GM19324 (cell line): ENCODE measurements around the gene PLOD1.
"Not testable (repeated sequence)": the region's sequence is repeated elsewhere in the genome, so short reads cannot be mapped to it uniquely, and the experiment has no call there.

Source experiments
- ATAC-seq: cut with Tn5 transposase; IDR thresholded peaks from one replicate; pipeline ENCODE4 v1.9.1; 2021; ENCODE audit warnings: mild to moderate bottlenecking, moderate library complexity; ENCODE audit not compliant: unreplicated experiment, low FRiP score

PLOD1 gene

GRCh38 chr1:11935733-11936132 is 1.2 kb downstream of the PLOD1 start:
- not testable (repeated sequence) for ATAC-seq

- ATAC-seq = no peak
Observed at GRCh38 chr1:11938722-11939526, 4.4 kb downstream of the PLOD1 start.

DNA sequence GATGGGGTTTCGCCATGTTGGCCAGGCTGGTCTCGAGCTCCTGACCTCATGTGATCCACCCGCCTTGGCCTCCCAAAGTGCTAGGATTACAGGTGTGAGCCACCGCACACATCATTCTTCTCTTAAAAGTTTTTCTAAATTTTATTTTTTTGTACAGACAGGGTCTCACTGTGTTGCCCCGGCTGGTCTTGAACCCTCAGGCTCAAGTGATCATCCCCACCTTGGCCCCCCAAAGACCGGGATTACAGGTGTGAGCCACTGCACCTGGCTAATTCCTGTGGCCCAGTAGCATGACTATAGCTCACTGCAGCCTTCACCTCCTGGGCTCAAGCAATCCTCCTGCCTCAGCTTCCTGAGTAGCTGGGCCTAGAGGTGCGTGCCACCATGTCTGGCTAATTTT is 5.3 kb downstream of the PLOD1 start:
- ATAC-seq = not testable (repeated sequence)

DNA sequence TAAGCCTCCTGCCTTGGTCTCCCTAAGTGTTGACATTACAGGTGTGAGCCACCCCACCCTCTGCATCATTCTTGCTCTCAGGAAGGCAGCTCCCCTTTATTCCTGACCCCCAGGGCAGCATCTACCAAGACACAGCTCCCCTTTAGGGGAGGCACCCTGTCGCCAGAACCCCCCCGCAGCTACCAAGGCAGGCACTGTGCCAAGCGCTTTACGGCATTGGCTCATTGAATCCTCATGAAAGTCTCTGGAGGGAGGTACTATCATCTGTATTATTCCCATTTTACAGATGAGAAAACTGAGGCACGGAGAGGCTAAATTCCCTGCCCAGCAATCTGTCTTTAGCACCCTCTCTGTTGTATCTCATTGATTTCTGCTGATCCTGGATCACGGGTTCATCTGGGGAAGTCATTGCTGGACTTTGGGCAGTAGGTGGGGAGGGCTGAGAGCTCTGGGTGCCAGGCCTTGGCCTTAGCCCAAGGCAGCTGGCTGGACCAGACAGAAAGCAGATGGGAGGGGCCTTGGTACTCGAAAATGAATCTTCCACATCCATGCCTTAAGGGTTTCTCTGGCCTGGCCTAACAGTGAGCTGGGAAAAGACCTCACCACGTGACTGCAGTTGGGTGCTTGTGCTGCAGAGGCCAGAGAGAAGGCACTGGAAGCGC is 5.9 kb downstream of the PLOD1 start:
- ATAC-seq = no peak

DNA sequence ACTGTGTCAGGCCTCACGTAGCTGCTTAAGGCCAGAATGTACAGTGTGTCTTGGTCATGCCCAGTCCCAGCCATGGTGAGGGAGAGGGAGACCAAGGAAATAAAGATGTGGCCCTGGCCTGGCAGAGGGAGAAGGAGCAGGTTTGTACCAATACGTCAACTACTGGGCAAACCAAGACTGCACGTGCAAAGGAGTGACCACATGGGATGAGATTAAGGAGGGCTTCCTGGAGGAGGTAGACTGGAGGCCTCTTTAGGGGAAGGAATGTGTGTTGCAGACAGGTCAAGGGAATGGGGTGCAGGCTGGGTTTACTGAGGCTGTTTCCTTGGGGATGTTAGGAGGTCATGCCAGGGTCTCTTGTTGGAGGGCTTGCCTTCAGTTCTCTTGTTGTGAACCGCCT is 7.8 kb downstream of the PLOD1 start:
- ATAC-seq = no peak

- ATAC-seq = no peak
Observed at GRCh38 chr1:11943619-11944018, 9.1 kb downstream of the PLOD1 start.

GRCh38 chr1:11944358-11944931 is 9.9 kb downstream of the PLOD1 start:
- no peak for ATAC-seq

- no peak for ATAC-seq
Observed at GRCh38 chr1:11946647-11947046, 12.1 kb downstream of the PLOD1 start.

DNA sequence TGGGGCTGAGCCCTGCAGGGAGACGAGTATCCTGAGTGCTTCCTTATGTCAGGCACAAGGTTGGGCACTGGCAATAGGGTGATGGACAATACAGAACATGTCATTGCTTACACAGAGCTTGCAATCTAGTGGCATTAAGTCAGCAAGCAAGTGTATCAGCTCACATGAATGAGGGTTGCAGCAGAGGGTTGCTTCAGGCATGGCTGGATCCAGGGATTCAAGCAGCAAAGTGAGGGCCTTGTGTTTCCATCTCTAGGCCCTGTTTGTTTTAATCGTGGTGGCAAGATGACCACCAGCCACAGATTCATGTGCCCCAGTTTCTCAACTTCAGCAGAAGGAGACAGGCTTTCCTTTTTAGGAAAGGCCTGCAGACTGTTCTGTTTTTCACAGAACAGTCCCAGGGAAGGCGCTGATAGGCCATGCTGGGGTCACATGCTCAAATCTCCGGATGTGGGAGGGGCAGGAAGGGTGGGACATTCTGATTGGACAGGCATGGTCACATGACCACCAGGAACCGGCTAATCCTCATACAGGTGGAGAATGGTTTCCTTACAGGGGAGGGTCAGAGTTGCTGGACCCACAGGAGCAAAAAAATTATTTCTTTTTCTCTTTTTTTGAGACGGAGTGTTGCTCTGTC is 14.4 kb downstream of the PLOD1 start:
- no peak for ATAC-seq

DNA sequence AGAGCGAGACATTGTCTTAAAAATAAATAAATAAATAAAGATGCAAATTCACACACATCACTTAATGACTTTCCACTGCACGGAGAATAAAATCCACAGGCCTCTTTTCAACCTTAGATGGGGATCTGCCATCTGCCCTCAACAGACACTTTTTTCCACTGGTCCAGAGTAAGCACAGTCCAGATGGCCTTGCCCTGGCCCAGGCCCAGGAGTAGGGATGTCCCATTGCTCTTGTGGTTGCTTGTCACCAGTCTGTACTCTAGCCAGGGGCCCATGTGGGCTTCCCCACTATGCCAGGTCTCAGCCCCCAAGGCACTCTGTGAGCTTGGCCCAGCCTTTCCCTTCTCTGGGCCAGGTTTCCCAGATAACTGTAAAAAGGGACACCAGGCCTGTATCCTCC is 17.4 kb downstream of the PLOD1 start:
- ATAC-seq = no peak

GRCh38 chr1:11952455-11953109 is 18.1 kb downstream of the PLOD1 start:
- no peak for ATAC-seq

DNA sequence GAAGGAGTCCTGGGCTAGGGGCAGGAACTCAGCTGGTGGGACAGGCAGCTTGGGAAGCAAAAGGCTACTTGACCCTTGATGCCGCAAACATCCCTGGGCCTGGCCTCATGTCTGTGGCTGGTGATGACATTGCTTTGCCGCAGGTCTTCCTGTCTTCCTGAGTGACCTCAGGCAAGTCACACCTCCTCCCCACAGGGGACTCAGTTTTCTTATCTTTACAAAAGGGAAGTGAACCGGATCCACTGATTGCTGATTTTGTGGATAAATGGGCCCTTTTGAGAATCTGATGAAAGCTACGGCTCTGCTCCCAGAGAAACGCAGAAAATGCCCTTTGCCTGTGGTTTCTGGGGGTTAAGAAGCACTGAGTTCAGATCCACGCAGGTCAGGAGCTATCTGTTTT is 20.7 kb downstream of the PLOD1 start:
- ATAC-seq = no peak

DNA sequence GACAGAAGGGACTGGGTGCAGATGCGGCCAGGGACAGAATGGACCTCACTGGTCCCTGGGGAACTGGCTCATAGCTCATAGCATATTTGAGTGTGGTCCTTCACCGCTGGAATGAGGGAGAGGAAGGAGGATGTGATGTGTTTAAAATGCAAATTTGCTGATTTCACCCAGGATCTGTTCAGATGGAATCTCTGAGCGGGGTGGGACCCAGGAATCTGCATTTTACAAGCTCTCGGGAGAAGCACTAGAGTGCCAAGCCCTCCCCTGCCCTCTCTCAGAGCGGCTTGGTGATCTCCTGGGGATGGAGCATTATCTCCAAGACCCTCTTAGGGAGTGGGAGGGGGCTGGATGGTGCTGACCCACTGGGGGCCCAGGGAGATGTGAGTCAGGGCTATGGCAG is 22.9 kb downstream of the PLOD1 start:
- no peak for ATAC-seq

DNA sequence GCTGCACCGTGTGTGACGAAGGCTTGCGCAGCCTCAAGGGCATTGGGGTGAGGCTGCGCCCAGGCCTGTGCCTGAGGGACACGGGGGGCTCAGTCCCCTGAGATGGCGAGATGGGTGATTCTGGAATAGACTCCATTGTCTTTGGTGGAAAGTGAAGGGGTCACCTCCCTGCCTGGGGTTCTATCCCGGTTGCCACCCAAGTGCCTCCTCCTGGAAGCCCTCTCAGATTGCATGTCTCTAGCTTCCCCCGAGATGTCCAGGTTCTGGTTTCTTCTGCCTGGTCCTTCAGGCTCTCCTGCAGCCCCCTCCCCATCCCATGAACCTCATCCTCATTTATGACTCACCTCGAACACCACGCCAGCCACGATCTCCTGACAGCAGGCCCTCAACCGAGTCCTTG is 23.4 kb downstream of the PLOD1 start:
- no peak for ATAC-seq

- no peak for ATAC-seq
Observed at GRCh38 chr1:11960276-11960675, 25.8 kb downstream of the PLOD1 start.

- no peak for ATAC-seq
Observed at GRCh38 chr1:11960715-11961114, 26.2 kb downstream of the PLOD1 start.

DNA sequence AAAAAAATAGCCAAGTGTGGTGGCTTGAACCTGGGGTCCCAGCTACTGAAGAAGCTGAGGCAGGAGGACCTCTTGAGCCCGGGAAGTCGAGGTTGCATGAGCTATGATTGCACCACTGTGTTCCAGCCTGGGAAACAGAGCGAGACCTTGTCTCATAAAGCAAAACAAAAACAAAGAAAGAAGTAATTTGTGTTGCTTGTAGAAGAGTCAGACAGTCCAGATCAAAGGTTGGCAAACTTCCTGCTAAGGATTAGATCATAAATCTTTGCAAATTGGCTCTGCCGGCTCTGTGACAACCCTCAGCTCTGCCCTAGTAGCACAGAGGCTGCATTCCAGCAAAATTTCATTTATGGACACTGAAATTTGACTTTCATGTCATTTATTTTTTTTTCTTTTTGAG is 26.7 kb downstream of the PLOD1 start:
- no peak for ATAC-seq

DNA sequence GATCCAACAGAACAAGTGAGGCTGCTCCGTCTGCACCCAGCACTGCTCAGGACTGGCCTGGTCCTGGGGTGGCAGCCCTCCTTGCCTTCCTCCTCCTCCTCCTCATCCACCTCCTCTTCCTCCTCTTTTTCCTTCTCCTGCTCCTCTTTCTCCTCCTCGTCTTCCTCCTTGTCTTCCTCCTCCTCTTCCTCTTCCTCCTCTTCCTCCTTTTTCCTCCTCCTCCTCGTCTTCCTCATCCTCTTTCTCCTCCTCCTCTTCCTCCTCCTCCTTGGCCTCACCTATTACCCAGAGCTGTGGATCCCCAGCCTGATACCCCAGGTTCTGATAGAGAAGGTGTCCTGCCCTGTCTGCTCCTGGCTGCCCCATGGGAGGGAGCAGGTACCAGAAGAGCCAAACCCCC is 29.1 kb downstream of the PLOD1 start:
- ATAC-seq = no peak

DNA sequence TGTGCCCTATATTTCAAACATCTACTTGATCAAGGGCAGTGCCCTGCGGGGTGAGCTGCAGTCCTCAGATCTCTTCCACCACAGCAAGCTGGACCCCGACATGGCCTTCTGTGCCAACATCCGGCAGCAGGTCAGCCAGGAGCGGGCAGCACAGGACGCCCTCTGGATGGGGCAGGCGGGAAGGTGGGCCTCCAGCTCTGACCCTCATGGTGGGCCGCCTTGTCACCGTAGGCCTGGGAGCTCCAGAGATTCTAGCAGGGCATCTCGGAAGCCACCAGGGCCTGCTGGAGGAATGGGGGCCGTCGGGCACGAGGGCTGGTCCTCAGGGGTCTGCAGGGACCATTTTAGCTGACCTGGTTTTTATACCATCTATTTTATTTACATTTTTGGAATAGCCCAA is 30.1 kb downstream of the PLOD1 start:
- no peak for ATAC-seq

GRCh38 chr1:11967028-11967547 is 32.6 kb downstream of the PLOD1 start:
- ATAC-seq = no peak
